Stimulated activated CD8-positive, alpha-beta memory T cell treated with anti-CD3 and anti-CD28 coated beads, Interleukin-7, amount 100 ng/mL, for 1 hour (primary cell): ENCODE data around the gene RRM1.

Experiments
- DNase-seq, 2 donors: peaks; one replicate each; pipeline ENCODE4 v3.0.0-alpha.2; 2020; ENCODE audit warnings: low read depth in 2 of 2

The RRM1 gene

GRCh38 chr11:4186464-4187054, 92.0 kb downstream of the RRM1 start:
- DNase-seq = no peak

GRCh38 chr11:4187055-4187988, 92.7 kb downstream of the RRM1 start:
- DNase-seq = peak; percentile 60 to 76
